ENCODE data around the gene BRCC3.

BRCC3 gene

DNA sequence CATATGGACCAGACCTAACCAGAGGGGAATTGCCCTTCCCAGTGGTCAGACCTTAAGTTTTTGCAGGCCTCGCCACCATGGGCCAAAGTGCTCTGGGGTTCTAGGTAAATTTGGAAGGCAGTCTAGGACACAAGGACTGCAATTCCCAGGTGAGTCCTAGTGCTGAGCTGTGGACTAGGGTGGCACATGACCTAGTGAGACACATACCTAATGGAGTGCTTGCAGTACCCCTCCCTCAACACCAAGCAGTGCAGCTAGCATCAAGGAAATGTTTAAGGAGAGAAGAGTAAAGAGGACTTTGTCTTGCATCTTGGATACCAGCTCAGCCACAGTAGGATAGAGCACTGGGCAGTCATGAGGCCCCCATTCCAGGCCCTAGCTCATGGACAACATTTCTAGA lies 60.8 kb downstream of the BRCC3 start:
- no peak for ATAC-seq
- TF ChIP-seq ZNF70 (CRISPR knock-in tag; IDR thresholded peaks at IDR 0.05): no peak
- no peak for TF ChIP-seq ZNF8 (CRISPR knock-in tag; IDR thresholded peaks at IDR 0.05)
- TF ChIP-seq, protein P1, sequence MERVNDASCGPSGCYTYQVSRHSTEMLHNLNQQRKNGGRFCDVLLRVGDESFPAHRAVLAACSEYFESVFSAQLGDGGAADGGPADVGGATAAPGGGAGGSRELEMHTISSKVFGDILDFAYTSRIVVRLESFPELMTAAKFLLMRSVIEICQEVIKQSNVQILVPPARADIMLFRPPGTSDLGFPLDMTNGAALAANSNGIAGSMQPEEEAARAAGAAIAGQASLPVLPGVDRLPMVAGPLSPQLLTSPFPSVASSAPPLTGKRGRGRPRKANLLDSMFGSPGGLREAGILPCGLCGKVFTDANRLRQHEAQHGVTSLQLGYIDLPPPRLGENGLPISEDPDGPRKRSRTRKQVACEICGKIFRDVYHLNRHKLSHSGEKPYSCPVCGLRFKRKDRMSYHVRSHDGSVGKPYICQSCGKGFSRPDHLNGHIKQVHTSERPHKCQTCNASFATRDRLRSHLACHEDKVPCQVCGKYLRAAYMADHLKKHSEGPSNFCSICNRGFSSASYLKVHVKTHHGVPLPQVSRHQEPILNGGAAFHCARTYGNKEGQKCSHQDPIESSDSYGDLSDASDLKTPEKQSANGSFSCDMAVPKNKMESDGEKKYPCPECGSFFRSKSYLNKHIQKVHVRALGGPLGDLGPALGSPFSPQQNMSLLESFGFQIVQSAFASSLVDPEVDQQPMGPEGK (CRISPR knock-in tag; IDR thresholded peaks at IDR 0.05; ENCODE audit: borderline replicate concordance): no peak
- no peak for TF ChIP-seq OSR1 (CRISPR knock-in tag; IDR thresholded peaks at IDR 0.05)
- TF ChIP-seq GLIS3 (CRISPR knock-in tag; IDR thresholded peaks at IDR 0.05): no peak
- no peak for TF ChIP-seq TCF4 (CRISPR knock-in tag; IDR thresholded peaks at IDR 0.05; ENCODE audit: borderline replicate concordance)

DNA sequence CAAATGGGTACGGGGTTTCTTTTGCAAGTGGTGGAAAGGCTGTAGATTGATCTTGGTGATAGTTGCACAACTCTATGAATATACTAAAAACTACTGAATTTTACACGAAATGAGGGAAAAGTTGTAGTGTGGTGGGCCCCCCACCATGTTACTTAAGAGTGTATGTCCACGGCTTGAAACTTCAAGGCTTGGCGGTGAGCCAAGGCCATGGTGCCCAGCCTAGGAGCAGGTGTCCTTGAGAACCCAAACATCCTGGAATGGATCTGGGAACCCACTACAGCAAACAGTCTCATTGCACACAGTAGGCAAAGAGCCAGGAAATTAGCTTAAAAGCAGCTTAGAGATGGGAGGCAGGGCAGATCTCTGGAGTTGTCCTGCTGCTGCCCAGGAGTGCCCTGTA lies 62.9 kb downstream of the BRCC3 start:
- no peak for ATAC-seq
- TF ChIP-seq, protein P1 (CRISPR knock-in tag; IDR thresholded peaks at IDR 0.05; ENCODE audit: borderline replicate concordance): no peak
- TF ChIP-seq OSR1 (CRISPR knock-in tag; IDR thresholded peaks at IDR 0.05) (no peak), TCF4 (CRISPR knock-in tag; IDR thresholded peaks at IDR 0.05; ENCODE audit: borderline replicate concordance) (no peak)

DNA sequence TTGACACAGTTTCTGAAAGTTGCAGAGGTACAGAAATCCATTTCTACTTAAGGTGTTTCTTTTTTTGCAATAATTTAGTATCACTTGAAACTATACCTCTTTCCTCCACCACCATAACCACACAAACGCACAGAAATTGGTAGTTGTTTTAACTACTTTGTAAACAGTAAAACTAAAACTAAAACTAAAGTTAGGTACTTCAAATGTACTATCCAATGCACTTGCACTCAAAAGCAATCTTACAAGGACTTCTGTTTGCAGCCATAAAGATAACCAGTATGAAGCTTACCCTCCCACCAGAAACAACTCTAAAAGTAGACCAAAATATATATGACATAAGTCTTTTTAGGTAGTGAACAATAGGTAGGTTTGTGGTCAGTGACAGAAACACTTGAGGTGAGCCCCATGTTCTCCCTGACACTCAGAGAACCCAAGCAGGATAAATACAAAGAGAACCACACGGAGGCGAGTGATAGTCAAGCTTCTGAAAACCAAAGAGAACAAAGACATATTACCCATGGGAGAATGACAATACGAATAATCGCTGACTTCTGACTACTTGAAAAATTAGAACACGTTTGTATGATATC lies 72.7 kb downstream of the BRCC3 start:
- TF ChIP-seq GLIS3 (CRISPR knock-in tag; IDR thresholded peaks at IDR 0.05): no peak
- no peak for TF ChIP-seq ISL1 (CRISPR knock-in tag; IDR thresholded peaks at IDR 0.05)
- TF ChIP-seq, protein P2, sequence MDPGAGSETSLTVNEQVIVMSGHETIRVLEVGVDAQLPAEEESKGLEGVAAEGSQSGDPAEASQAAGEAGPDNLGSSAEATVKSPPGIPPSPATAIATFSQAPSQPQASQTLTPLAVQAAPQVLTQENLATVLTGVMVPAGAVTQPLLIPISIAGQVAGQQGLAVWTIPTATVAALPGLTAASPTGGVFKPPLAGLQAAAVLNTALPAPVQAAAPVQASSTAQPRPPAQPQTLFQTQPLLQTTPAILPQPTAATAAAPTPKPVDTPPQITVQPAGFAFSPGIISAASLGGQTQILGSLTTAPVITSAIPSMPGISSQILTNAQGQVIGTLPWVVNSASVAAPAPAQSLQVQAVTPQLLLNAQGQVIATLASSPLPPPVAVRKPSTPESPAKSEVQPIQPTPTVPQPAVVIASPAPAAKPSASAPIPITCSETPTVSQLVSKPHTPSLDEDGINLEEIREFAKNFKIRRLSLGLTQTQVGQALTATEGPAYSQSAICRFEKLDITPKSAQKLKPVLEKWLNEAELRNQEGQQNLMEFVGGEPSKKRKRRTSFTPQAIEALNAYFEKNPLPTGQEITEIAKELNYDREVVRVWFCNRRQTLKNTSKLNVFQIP (CRISPR knock-in tag; IDR thresholded peaks at IDR 0.05; ENCODE audit: borderline replicate concordance, low read depth): no peak
- no peak for TF ChIP-seq TOX (CRISPR knock-in tag; IDR thresholded peaks at IDR 0.05; ENCODE audit: borderline replicate concordance)
- no peak for TF ChIP-seq ZNF565 (CRISPR knock-in tag; conservative IDR thresholded peaks at IDR 0.05; ENCODE audit: low read depth)
- TF ChIP-seq ZFP30 (CRISPR knock-in tag; IDR thresholded peaks at IDR 0.05): no peak
- no peak for TF ChIP-seq RARB (CRISPR knock-in tag; IDR thresholded peaks at IDR 0.05)
- TF ChIP-seq, protein P1 (CRISPR knock-in tag; IDR thresholded peaks at IDR 0.05; ENCODE audit: borderline replicate concordance): no peak
- TF ChIP-seq, protein P3, sequence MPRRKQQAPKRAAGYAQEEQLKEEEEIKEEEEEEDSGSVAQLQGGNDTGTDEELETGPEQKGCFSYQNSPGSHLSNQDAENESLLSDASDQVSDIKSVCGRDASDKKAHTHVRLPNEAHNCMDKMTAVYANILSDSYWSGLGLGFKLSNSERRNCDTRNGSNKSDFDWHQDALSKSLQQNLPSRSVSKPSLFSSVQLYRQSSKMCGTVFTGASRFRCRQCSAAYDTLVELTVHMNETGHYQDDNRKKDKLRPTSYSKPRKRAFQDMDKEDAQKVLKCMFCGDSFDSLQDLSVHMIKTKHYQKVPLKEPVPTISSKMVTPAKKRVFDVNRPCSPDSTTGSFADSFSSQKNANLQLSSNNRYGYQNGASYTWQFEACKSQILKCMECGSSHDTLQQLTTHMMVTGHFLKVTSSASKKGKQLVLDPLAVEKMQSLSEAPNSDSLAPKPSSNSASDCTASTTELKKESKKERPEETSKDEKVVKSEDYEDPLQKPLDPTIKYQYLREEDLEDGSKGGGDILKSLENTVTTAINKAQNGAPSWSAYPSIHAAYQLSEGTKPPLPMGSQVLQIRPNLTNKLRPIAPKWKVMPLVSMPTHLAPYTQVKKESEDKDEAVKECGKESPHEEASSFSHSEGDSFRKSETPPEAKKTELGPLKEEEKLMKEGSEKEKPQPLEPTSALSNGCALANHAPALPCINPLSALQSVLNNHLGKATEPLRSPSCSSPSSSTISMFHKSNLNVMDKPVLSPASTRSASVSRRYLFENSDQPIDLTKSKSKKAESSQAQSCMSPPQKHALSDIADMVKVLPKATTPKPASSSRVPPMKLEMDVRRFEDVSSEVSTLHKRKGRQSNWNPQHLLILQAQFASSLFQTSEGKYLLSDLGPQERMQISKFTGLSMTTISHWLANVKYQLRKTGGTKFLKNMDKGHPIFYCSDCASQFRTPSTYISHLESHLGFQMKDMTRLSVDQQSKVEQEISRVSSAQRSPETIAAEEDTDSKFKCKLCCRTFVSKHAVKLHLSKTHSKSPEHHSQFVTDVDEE (CRISPR knock-in tag; IDR thresholded peaks at IDR 0.05): no peak
- no peak for TF ChIP-seq ARNTL (CRISPR knock-in tag; IDR thresholded peaks at IDR 0.05; ENCODE audit: borderline replicate concordance, low read depth)
- TF ChIP-seq, protein P4, sequence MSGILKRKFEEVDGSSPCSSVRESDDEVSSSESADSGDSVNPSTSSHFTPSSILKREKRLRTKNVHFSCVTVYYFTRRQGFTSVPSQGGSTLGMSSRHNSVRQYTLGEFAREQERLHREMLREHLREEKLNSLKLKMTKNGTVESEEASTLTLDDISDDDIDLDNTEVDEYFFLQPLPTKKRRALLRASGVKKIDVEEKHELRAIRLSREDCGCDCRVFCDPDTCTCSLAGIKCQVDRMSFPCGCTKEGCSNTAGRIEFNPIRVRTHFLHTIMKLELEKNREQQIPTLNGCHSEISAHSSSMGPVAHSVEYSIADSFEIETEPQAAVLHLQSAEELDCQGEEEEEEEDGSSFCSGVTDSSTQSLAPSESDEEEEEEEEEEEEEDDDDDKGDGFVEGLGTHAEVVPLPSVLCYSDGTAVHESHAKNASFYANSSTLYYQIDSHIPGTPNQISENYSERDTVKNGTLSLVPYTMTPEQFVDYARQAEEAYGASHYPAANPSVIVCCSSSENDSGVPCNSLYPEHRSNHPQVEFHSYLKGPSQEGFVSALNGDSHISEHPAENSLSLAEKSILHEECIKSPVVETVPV (CRISPR knock-in tag; IDR thresholded peaks at IDR 0.05): no peak
- TF ChIP-seq ZNF8 (CRISPR knock-in tag; IDR thresholded peaks at IDR 0.05): no peak
- TF ChIP-seq ESRRG (CRISPR knock-in tag; IDR thresholded peaks at IDR 0.05): no peak
- no peak for TF ChIP-seq OSR1 (CRISPR knock-in tag; IDR thresholded peaks at IDR 0.05)
- TF ChIP-seq PPARA (CRISPR knock-in tag; IDR thresholded peaks at IDR 0.05; ENCODE audit: borderline replicate concordance): no peak
- TF ChIP-seq ZC3H10 (CRISPR knock-in tag; IDR thresholded peaks at IDR 0.05): no peak
- no peak for TF ChIP-seq TCF4 (CRISPR knock-in tag; IDR thresholded peaks at IDR 0.05; ENCODE audit: borderline replicate concordance)
- no peak for TF ChIP-seq ZNF70 (CRISPR knock-in tag; IDR thresholded peaks at IDR 0.05)
- TF ChIP-seq, protein P5, sequence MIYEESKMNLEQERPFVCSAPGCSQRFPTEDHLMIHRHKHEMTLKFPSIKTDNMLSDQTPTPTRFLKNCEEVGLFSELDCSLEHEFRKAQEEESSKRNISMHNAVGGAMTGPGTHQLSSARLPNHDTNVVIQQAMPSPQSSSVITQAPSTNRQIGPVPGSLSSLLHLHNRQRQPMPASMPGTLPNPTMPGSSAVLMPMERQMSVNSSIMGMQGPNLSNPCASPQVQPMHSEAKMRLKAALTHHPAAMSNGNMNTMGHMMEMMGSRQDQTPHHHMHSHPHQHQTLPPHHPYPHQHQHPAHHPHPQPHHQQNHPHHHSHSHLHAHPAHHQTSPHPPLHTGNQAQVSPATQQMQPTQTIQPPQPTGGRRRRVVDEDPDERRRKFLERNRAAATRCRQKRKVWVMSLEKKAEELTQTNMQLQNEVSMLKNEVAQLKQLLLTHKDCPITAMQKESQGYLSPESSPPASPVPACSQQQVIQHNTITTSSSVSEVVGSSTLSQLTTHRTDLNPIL (CRISPR knock-in tag; IDR thresholded peaks at IDR 0.05; ENCODE audit: low read depth): no peak
- no peak for TF ChIP-seq SNAI2 (CRISPR knock-in tag; IDR thresholded peaks at IDR 0.05)
- no peak for ATAC-seq
